Activated naive CD8-positive, alpha-beta T cell treated with anti-CD3 and anti-CD28 coated beads for 36 hours (primary cell): ENCODE measurements around the gene AHI1. TPM values are rescaled to one million over a fixed set of nuclear protein-coding genes. Genes with fewer than 3 reads are reported as not detected.
"Not testable (repeated sequence)": the region's sequence is repeated elsewhere in the genome, so short reads cannot be mapped to it uniquely, and the experiment has no call there.

Experiments
- DNase-seq: peaks from one replicate; pipeline ENCODE4 v3.0.0; 2021
- H3K27ac Mint-ChIP-seq: one replicate; pipeline ENCODE4 v1.8.0; 2022; ENCODE audit warnings: mild to moderate bottlenecking, moderate library complexity, mixed read lengths
- H3K27me3 Mint-ChIP-seq: one replicate; pipeline ENCODE4 v1.8.0; 2022; ENCODE audit warnings: mild to moderate bottlenecking, mixed read lengths
- H3K36me3 Mint-ChIP-seq: one replicate; pipeline ENCODE4 v1.8.0; 2021; ENCODE audit warnings: mild to moderate bottlenecking, mixed read lengths
- H3K4me1 Mint-ChIP-seq: one replicate; pipeline ENCODE4 v1.8.0; 2021; ENCODE audit warnings: mixed read lengths
- H3K4me3 Mint-ChIP-seq: one replicate; pipeline ENCODE4 v1.8.0; 2022; ENCODE audit warnings: mild to moderate bottlenecking, moderate library complexity, mixed read lengths
- H3K9me3 Mint-ChIP-seq: one replicate; pipeline ENCODE4 v1.8.0; 2022; ENCODE audit warnings: mixed read lengths
- total RNA-seq, 2 experiments: library from RNA; stranded (reverse); gene quantifications; one replicate each; pipeline ENCODE4 v1.2.3, GENCODE V29; 2021

AHI1 gene
- total RNA-seq, 2 experiments from 2014 or later: 35.6 to 37.1 TPM

GRCh38 chr6:135493218-135493961 lies 4.2 kb downstream of the AHI1 start:
- no peak overlapping the region for H3K27ac Mint-ChIP-seq
- no peak overlapping the region for H3K4me3 Mint-ChIP-seq
- H3K36me3 Mint-ChIP-seq: peaks cover 54% of the 10 kb centered on the region
- H3K4me1 Mint-ChIP-seq: peaks cover 18% of the 10 kb centered on the region
- no peak for DNase-seq
- no peaks in the 10 kb centered on the region for H3K27me3 Mint-ChIP-seq
- H3K9me3 Mint-ChIP-seq: no peaks in the 10 kb centered on the region

- Mint-ChIP-seq H3K36me3 (peaks cover 69% of the 10 kb centered on the region), H3K27me3 (no peaks in the 10 kb centered on the region), H3K4me1 (peaks cover 10% of the 10 kb centered on the region)
These were observed 7.2 kb downstream of the AHI1 start for GRCh38 chr6:135490381-135490780.

GRCh38 chr6:135488023-135488422 lies 9.5 kb downstream of the AHI1 start:
- peaks cover 13% of the 10 kb centered on the region for H3K9me3 Mint-ChIP-seq
- peaks cover 66% of the 10 kb centered on the region for H3K36me3 Mint-ChIP-seq
- no peaks in the 10 kb centered on the region for H3K27me3 Mint-ChIP-seq
- no peak for DNase-seq
- H3K4me1 Mint-ChIP-seq: no peaks in the 10 kb centered on the region
- no peak overlapping the region for H3K4me3 Mint-ChIP-seq
- no peak overlapping the region for H3K27ac Mint-ChIP-seq

More at GRCh38 chr6:135490381-135490780, 7.2 kb downstream of the AHI1 start:
- H3K27ac Mint-ChIP-seq: no peak overlapping the region
- no peak for DNase-seq
- peaks cover 4% of the 10 kb centered on the region for H3K9me3 Mint-ChIP-seq
- H3K4me3 Mint-ChIP-seq: no peak overlapping the region

GRCh38 chr6:135483903-135484302 lies 13.6 kb downstream of the AHI1 start:
- Mint-ChIP-seq H3K36me3 (peaks cover 75% of the 10 kb centered on the region), H3K9me3 (peaks cover 34% of the 10 kb centered on the region)
- not testable (repeated sequence) for H3K4me3 Mint-ChIP-seq, H3K27ac Mint-ChIP-seq, H3K27me3 Mint-ChIP-seq, H3K4me1 Mint-ChIP-seq, DNase-seq

GRCh38 chr6:135481783-135482369 lies 15.7 kb downstream of the AHI1 start:
- Mint-ChIP-seq H3K4me3 (no peak overlapping the region), H3K27me3 (no peaks in the 10 kb centered on the region), H3K9me3 (peaks cover 39% of the 10 kb centered on the region), H3K36me3 (peaks cover 84% of the 10 kb centered on the region), H3K27ac (no peak overlapping the region), H3K4me1 (no peaks in the 10 kb centered on the region)
- DNase-seq: no peak

DNA sequence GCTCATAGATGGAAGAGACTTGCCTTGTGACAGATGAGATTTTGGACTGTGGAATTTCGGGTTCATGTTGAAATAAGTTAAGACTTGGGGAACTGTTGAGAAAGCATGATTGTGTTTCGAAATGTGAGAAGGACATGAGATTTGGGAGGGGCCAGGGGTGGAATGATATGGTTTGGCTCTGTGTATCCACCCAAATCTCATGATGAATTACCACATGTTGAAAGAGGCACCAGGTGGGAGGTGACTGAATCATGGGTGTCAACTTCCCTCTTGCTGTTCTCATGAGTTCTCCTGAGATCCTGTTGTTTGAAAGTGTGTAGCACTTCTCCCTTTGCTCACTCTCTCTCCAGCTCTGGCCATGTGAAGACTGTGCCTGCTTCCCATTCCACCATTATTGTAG lies 17.9 kb downstream of the AHI1 start:
- Mint-ChIP-seq H3K4me3 (no peak overlapping the region), H3K9me3 (peaks cover 34% of the 10 kb centered on the region), H3K27ac (no peak overlapping the region), H3K36me3 (peaks cover 78% of the 10 kb centered on the region), H3K4me1 (no peaks in the 10 kb centered on the region), H3K27me3 (no peaks in the 10 kb centered on the region)
- DNase-seq: no peak

DNA sequence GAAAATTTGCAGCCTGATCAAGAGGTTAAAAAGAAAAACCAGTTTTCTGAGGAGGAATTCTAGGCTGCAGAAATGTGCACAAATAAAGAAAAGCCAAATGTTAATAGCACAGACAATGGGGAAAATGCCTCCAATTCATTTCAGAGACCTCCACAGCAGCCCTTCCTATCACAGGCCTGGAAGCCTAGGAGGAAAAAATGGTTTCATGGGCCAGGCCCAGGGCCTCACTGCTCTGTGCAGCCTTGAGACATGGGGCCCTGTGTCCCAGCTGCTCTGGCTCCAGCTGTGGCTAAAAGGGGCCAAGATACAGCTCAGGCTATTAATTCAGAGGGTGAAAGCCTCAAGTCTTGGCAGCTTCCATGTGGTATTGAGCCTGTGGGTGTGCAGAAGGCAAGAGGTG lies 18.9 kb downstream of the AHI1 start:
- Mint-ChIP-seq H3K27me3 (no peaks in the 10 kb centered on the region), H3K4me3 (no peak overlapping the region), H3K27ac (no peak overlapping the region), H3K36me3 (peaks cover 70% of the 10 kb centered on the region), H3K4me1 (no peaks in the 10 kb centered on the region), H3K9me3 (peaks cover 30% of the 10 kb centered on the region)
- no peak for DNase-seq

- Mint-ChIP-seq H3K36me3 (peaks cover 55% of the 10 kb centered on the region), H3K4me1 (no peaks in the 10 kb centered on the region), H3K27me3 (no peaks in the 10 kb centered on the region), H3K4me3 (no peak overlapping the region), H3K27ac (no peak overlapping the region), H3K9me3 (peaks cover 18% of the 10 kb centered on the region)
- DNase-seq: no peak
These were observed 22.2 kb downstream of the AHI1 start for GRCh38 chr6:135475292-135475886.

DNA sequence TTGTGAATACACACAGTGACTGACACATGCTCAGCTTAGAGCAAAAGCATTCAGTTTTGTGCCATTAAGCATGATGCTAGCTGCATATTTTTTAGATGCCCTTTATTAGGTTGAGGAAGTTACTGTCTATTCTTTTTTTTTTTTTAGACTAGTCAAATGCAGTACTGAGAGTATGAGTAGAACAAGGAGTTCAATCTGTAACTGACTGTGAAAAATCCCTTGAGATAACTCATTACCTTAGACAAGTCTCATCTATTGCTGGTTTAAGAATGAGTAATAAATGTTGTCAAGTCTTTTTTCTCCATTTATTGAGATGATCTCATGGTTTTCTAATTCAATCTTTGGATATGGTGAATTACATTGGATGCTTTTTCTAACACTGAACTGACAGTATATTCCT lies 23.2 kb downstream of the AHI1 start:
- no peak for DNase-seq
- H3K36me3 Mint-ChIP-seq: peaks cover 55% of the 10 kb centered on the region
- no peak overlapping the region for H3K4me3 Mint-ChIP-seq
- H3K4me1 Mint-ChIP-seq: no peaks in the 10 kb centered on the region
- no peak overlapping the region for H3K27ac Mint-ChIP-seq
- peaks cover 12% of the 10 kb centered on the region for H3K9me3 Mint-ChIP-seq
- H3K27me3 Mint-ChIP-seq: no peaks in the 10 kb centered on the region

- H3K36me3 Mint-ChIP-seq: peaks cover 46% of the 10 kb centered on the region
- H3K9me3 Mint-ChIP-seq: no peaks in the 10 kb centered on the region
- H3K4me1 Mint-ChIP-seq: peaks cover 5% of the 10 kb centered on the region
- no peaks in the 10 kb centered on the region for H3K27me3 Mint-ChIP-seq
- DNase-seq: no peak
- H3K27ac Mint-ChIP-seq: no peak overlapping the region
- H3K4me3 Mint-ChIP-seq: no peak overlapping the region
These were observed 31.6 kb downstream of the AHI1 start for GRCh38 chr6:135465903-135466302.

DNA sequence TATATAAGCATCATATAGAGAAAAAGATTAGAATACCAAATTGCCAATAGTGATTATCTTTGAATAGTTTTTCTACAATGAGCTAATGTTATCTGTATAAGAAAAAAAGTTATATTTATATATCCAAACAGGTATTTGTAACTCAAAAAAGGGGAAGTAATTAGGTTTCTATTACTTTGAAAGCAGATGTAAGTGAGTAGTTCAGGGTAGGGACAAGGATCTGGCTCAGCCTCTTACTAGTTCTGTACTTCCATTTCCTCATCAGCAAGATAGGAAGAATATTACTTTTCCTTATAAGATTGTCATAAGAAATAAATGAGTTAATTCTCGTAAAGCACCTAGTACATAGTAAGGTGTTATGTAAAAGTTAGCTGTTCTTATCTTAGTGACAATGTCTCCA lies 32.2 kb downstream of the AHI1 start:
- Mint-ChIP-seq H3K36me3 (peaks cover 42% of the 10 kb centered on the region), H3K9me3 (no peaks in the 10 kb centered on the region), H3K27me3 (no peaks in the 10 kb centered on the region), H3K27ac (no peak overlapping the region), H3K4me3 (no peak overlapping the region), H3K4me1 (peaks cover 5% of the 10 kb centered on the region)
- no peak for DNase-seq

DNA sequence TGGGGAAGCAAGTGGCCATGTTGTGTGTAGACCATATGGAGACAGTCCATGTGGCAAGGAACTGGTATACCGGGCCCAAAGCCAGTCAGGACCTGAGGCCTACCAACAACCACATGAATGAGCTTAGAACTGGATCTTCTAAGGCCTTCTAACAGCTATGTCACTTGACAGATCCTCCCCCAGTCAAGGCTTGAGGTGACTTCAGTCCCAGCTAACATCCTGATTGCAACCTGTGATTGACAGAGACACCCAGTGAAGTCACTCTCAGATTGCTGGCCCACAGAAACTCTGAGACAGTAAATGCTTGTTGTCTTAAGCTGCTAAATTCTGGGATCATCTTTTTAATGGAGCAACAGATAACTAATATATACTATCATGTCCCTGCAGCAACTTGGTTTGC lies 32.9 kb downstream of the AHI1 start:
- Mint-ChIP-seq H3K36me3 (peaks cover 36% of the 10 kb centered on the region), H3K27ac (no peak overlapping the region), H3K27me3 (no peaks in the 10 kb centered on the region), H3K4me1 (peaks cover 5% of the 10 kb centered on the region), H3K9me3 (no peaks in the 10 kb centered on the region), H3K4me3 (no peak overlapping the region)
- DNase-seq: no peak

GRCh38 chr6:135461208-135461607 lies 36.3 kb downstream of the AHI1 start:
- no peak for DNase-seq
- no peak overlapping the region for H3K27ac Mint-ChIP-seq
- no peak overlapping the region for H3K4me3 Mint-ChIP-seq
- H3K4me1 Mint-ChIP-seq: peaks cover 5% of the 10 kb centered on the region
- no peaks in the 10 kb centered on the region for H3K27me3 Mint-ChIP-seq
- peaks cover 30% of the 10 kb centered on the region for H3K36me3 Mint-ChIP-seq
- H3K9me3 Mint-ChIP-seq: no peaks in the 10 kb centered on the region

DNA sequence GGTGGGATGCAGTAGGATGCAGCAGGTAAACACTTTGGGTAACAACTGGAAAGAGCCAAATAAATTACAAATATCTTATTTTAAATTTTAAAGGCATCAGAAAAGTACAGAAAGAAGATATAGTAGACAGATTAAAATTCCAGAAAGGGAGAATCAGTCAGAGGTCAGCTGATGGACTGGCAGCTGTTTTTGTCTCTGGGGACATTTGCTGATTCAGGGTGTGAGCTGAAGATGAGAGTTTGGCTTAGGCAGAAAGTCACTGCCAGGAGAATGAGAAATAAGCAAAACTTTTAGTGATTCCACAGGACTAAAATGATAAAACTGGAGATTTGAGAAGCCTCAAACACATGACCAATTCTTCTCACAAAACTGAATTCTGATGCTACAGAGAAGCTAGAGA lies 39.5 kb downstream of the AHI1 start:
- no peak overlapping the region for H3K27ac Mint-ChIP-seq
- H3K27me3 Mint-ChIP-seq: no peaks in the 10 kb centered on the region
- DNase-seq: no peak
- no peaks in the 10 kb centered on the region for H3K4me1 Mint-ChIP-seq
- peaks cover 21% of the 10 kb centered on the region for H3K36me3 Mint-ChIP-seq
- no peaks in the 10 kb centered on the region for H3K9me3 Mint-ChIP-seq
- H3K4me3 Mint-ChIP-seq: no peak overlapping the region

DNA sequence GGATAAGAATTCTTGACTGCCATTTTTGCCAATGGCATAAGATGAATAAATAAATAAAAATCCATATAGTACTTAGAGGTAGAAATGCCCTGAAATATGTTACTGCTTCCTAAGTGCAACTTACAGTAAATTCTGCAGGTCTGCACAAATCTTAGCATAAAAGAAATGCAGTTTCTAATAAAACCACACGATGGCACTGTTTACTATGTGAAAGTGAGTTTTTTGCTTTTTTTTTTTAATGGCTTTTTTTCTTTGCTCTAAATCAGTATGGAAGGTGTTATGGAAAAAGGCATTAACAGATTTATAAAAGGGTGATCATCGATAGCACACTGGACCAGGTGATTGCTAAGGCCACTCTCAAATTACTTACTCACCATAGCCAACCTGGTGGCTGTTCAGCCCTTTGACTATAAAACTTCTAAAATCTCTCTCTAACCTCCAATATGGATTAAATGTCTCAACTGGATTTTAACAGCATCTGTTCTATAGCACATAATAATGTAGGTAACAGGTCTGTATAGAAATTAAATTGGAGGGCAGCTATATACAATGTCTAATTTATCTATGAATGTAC lies 45.8 kb downstream of the AHI1 start:
- Mint-ChIP-seq H3K4me1 (no peaks in the 10 kb centered on the region), H3K36me3 (peaks cover 14% of the 10 kb centered on the region), H3K9me3 (no peaks in the 10 kb centered on the region), H3K27me3 (no peaks in the 10 kb centered on the region), H3K27ac (no peak overlapping the region), H3K4me3 (no peak overlapping the region)
- DNase-seq: no peak
